ENCODE results near the gene NATD1. TPM values are rescaled to one million over a fixed set of nuclear protein-coding genes. Genes with fewer than 3 reads are reported as not detected.

NATD1 gene
- total and polyA plus RNA-seq, 11 donors: 8.0 to 38.4 (median 18.7) TPM

- intact Hi-C loops (cut with DNase I): loop anchor here in 8 of 10 donors (2.0 to 10.0 kb wide), 8 partner anchors 162 to 1155 kb away; partner anchors contain the start of genes USP22 (in 3 of the 8) and DHRS7B (in 1 of the 8)
- no peak for TF ChIP-seq POLR2A (IDR thresholded peaks at IDR 0.05)
- peak in 4 of 12 donors; percentile 4 to 38 (median 14) for TF ChIP-seq CTCF (IDR thresholded peaks at IDR 0.05)
- Histone ChIP-seq H3K9me3 (no peaks in the 10 kb centered on the region), H3K4me1 (peaks cover 16 to 86% (median 56%) of the 10 kb centered on the region in 12 donors), H3K27me3 (no peaks in the 10 kb centered on the region), H3K4me3 (no peak overlapping the region), H3K36me3 (peaks cover 0 to 21% (median 0%) of the 10 kb centered on the region in 9 donors), H3K27ac (peak overlapping the region; percentile 25 to 99 (median 94))
- WGBS, 4 donors: 46 to 59% (median 54%) methylated on average over 15 to 18 of the region's 18 CpGs
- peak; percentile 55 to 65 (median 60) for ATAC-seq
- DNase-seq: peak; percentile 82 to 95 (median 88)
These were observed 36.8 kb upstream of the NATD1 start for GRCh38 chr17:21289902-21290571.

DNA sequence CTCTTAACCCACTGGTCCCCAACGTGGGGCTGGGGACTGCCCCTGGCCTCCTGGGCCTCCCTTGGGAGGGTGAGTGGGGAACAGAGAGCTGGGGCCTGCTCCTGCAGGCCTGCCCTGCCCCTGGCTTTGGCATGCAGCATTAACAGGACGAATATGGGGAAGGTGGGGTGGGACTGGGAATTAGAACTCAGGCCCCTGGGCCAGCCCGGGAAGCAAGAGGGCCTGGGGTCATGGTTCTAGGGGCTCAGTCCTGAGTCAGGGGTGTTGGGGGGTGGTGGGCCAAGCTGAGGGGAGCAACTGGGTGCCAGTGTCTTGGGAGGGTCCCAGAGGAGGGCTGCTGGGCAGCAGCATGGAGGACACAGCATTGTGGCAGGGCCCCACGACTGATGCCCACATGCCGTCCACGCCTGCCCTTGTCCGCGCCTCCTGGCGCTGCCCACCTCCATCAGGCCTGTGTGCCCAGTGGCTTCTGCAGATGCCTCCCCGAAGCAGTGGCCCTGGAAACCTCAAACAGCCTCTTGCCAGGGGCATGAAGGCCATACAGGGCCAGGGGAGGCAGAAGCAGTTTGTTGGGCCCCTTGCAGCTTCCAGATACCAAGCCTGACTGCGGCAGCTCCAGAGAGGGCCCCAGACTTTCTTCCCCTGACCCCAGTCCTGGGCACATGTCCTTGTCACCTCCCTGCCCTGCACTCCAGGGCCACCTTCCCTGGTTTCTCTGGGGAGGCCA, 36.1 kb upstream of the NATD1 start:
- no peaks in the 10 kb centered on the region for H3K27me3 ChIP-seq
- 70 to 73% (median 72%) methylated on average over 4 to 11 of the region's 11 CpGs for WGBS, 4 donors
- DNase-seq: no peak
- intact Hi-C loops (cut with DNase I): loop anchor here in 8 of 10 donors (2.0 to 10.0 kb wide), 7 partner anchors 163 to 247 kb away; partner anchors contain the start of genes USP22 (in 3 of the 8) and DHRS7B (in 1 of the 8)
- ATAC-seq: no peak
- peaks cover 16 to 80% (median 51%) of the 10 kb centered on the region in 12 donors for H3K4me1 ChIP-seq
- H3K27ac ChIP-seq: peak overlapping the region; percentile 25 to 99 (median 94)
- H3K36me3 ChIP-seq: peaks cover 0 to 21% (median 0%) of the 10 kb centered on the region in 9 donors
- no peak overlapping the region for H3K4me3 ChIP-seq
- no peaks in the 10 kb centered on the region for H3K9me3 ChIP-seq
- TF ChIP-seq POLR2A (IDR thresholded peaks at IDR 0.05) (no peak), CTCF (IDR thresholded peaks at IDR 0.05) (no peak)

DNA sequence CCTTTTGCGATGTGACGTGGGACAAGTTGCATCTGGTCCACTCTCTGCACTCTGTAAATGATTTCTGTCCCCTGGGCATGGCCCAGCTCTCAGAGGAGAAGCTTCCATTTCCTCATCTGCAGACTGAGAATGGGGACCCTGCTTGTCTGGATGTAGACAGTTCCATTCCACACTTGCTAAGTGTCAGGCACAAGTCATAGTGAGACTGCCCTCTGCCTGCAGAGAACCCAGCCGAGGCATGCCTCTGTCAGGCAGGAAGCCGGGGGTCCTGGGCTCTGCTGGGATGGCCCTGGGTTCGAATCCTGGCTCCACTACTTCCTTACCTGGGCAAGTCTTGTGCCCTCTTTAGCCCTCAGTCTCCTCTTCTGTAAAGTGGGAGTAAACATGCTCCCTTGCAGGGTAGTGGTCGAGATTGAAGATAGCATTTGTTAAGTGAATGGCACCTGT, 35.4 kb upstream of the NATD1 start:
- intact Hi-C loops (cut with DNase I): loop anchor here in 8 of 10 donors (2.0 to 10.0 kb wide), 7 partner anchors 164 to 246 kb away; partner anchors contain the start of genes USP22 (in 3 of the 8) and DHRS7B (in 1 of the 8)
- peaks cover 16 to 79% (median 56%) of the 10 kb centered on the region in 12 donors for H3K4me1 ChIP-seq
- TF ChIP-seq CTCF (IDR thresholded peaks at IDR 0.05): peak in 4 of 12 donors; percentile 9 to 30 (median 23)
- TF ChIP-seq POLR2A (IDR thresholded peaks at IDR 0.05): no peak
- H3K27ac ChIP-seq: peak overlapping the region; percentile 69 to 99 (median 94)
- ATAC-seq (no peak), DNase-seq (peak in 1 of 5 donors; percentile 27)
- peak overlapping the region in 9 of 12 donors; percentile 69 to 99 (median 94) for H3K4me3 ChIP-seq
- WGBS, 4 donors: 53 to 75% (median 55%) methylated on average over 5 to 6 of the region's 6 CpGs
- no peaks in the 10 kb centered on the region for H3K9me3 ChIP-seq
- no peaks in the 10 kb centered on the region for H3K27me3 ChIP-seq
- H3K36me3 ChIP-seq: peaks cover 0 to 17% (median 0%) of the 10 kb centered on the region in 9 donors
